ENCODE results near the gene CDH23. TPM values are rescaled to one million over a fixed set of nuclear protein-coding genes. Genes with fewer than 3 reads are reported as not detected.

CDH23 gene
- total and polyA plus RNA-seq, 2 of the 8 experiments (the other 6 are each of a cell fraction or from before 2014, with no cell fraction given) = 1.9 to 4.9 TPM

- Histone ChIP-seq H2BK12ac (ENCODE audit: low read depth, low read length) (no peak overlapping the region), H3K79me1 (ENCODE audit: low read depth, low read length) (no peaks in the 10 kb centered on the region)
- POLR2A ChIA-PET (ENCODE audit: partially characterized antibody) = no interaction called here
- TF ChIP-seq FOSL1 (IDR thresholded peaks at IDR 0.05; ENCODE audit: insufficient read depth, low read depth, low read length) = no peak
- no peak for TF ChIP-seq NANOG (IDR thresholded peaks at IDR 0.05; ENCODE audit: insufficient read depth, low read depth, low read length, poor library complexity, severe bottlenecking)
- no peak for TF ChIP-seq ATF3 (IDR thresholded peaks at IDR 0.05; ENCODE audit: insufficient read depth, low read depth, low read length)
- no peak for TF ChIP-seq SIN3A (conservative IDR thresholded peaks at IDR 0.05 in 1 of 2, IDR thresholded peaks at IDR 0.05 in 1 of 2; ENCODE audit: low read depth in 1 of 2, low read length in 2 of 2)
- no peak for TF ChIP-seq JUND (IDR thresholded peaks at IDR 0.05; ENCODE audit: low read length)
- TF ChIP-seq RNF2 (IDR thresholded peaks at IDR 0.05; ENCODE audit: borderline replicate concordance, low read depth, low read length, missing control alignments, poor library complexity, severe bottlenecking) = no peak
- TF ChIP-seq TEAD4 (IDR thresholded peaks at IDR 0.05; ENCODE audit: low read depth, low read length) = no peak
- TF ChIP-seq SIRT6 (IDR thresholded peaks at IDR 0.05; ENCODE audit: low read length) = no peak
- no peak for TF ChIP-seq GABPA (IDR thresholded peaks at IDR 0.05; ENCODE audit: borderline replicate concordance, insufficient read depth, low read length)
- no peak for TF ChIP-seq CREB1 (IDR thresholded peaks at IDR 0.05)
- TF ChIP-seq SIX5 (IDR thresholded peaks at IDR 0.05; ENCODE audit: low read depth, low read length) = no peak
- TF ChIP-seq RXRA (IDR thresholded peaks at IDR 0.05; ENCODE audit: insufficient read depth, low read depth, low read length) = no peak
- no peak for TF ChIP-seq MAFK (IDR thresholded peaks at IDR 0.05; ENCODE audit: low read depth, low read length)
- no peak for TF ChIP-seq TBP (IDR thresholded peaks at IDR 0.05; ENCODE audit: low read depth, low read length)
Measured at GRCh38 chr10:71579668-71580067, 182.9 kb downstream of the CDH23 start.

More at GRCh38 chr10:71579668-71580067, 182.9 kb downstream of the CDH23 start:
- FAIRE-seq = no peak
- Histone ChIP-seq H3K23ac (ENCODE audit: insufficient read length) (no peak overlapping the region), H3K4me1 (replicated peaks in 1 of 4; ENCODE audit: control insufficient read depth in 3 of 4, insufficient read depth in 4 of 4, low read length in 3 of 4) (peaks cover under 1 to 23% (median 15%) of the 10 kb centered on the region in 4 experiments), H3K4me3 (ENCODE audit: extremely low read depth in 1 of 4, insufficient read depth in 2 of 4, low read depth in 3 of 4, low read length in 4 of 4) (no peak overlapping the region), H3K18ac (ENCODE audit: extremely low read depth, low read length) (no peak overlapping the region), H3K9ac (replicated peaks in 1 of 4; ENCODE audit: extremely low read depth in 1 of 4, low read depth in 3 of 4, low read length in 3 of 4) (no peak overlapping the region), H3K79me2 (ENCODE audit: control insufficient read depth in 1 of 2, insufficient read depth in 2 of 2, low read length in 2 of 2) (no peaks in the 10 kb centered on the region), H3K27ac (ENCODE audit: low read depth, low read length) (no peak overlapping the region), H3K4ac (replicated peaks; ENCODE audit: insufficient read length, low read depth, low read length) (no peak overlapping the region), H4K5ac (ENCODE audit: insufficient read length, low read depth, low read length) (no peak overlapping the region), H3K4me2 (ENCODE audit: insufficient read depth in 1 of 2, low read depth in 2 of 2, low read length in 2 of 2) (no peak overlapping the region), H2BK120ac (replicated peaks; ENCODE audit: low read depth, low read length) (no peak overlapping the region), H3K9me3 (ENCODE audit: insufficient read depth in 2 of 2, low read depth in 1 of 2, low read length in 1 of 2) (no peaks in the 10 kb centered on the region), H3K36me3 (ENCODE audit: control insufficient read depth in 2 of 4, insufficient read depth in 4 of 4, low read length in 3 of 4) (no peaks in the 10 kb centered on the region), H4K20me1 (replicated peaks in 1 of 2; ENCODE audit: control insufficient read depth in 1 of 2, insufficient read depth in 2 of 2, low read length in 2 of 2) (no peaks in the 10 kb centered on the region), H3K27me3 (replicated peaks in 1 of 4; ENCODE audit: control insufficient read depth in 3 of 4, extremely low read depth in 1 of 4, insufficient read depth in 3 of 4, low read length in 3 of 4) (no peaks in the 10 kb centered on the region), H2BK5ac (ENCODE audit: low read depth, low read length) (no peak overlapping the region), H2BK15ac (ENCODE audit: low read length) (no peak overlapping the region), H2BK20ac (ENCODE audit: low read length) (no peak overlapping the region), H2AFZ (ENCODE audit: low read length) (no peak overlapping the region), H4K91ac (replicated peaks; ENCODE audit: insufficient read length, low read length) (no peak overlapping the region), H3K14ac (ENCODE audit: insufficient read length) (no peak overlapping the region), H2AK5ac (ENCODE audit: low read depth, low read length) (no peak overlapping the region), H3K56ac (replicated peaks; ENCODE audit: insufficient read length, low read depth, low read length) (no peak overlapping the region), H3K23me2 (ENCODE audit: low read depth, low read length) (no peaks in the 10 kb centered on the region), H4K8ac (ENCODE audit: extremely low read depth, insufficient read depth, low read length) (no peak overlapping the region; the same call in 1 of the 2 replicates)
- 87% methylated on average over 5 of the region's 5 CpGs; no CpG with 5 or more reads in 1 of the 2 experiments for WGBS, 2 experiments (ENCODE audit: extremely low coverage in 1 of 2, insufficient coverage in 1 of 2, insufficient read length in 1 of 2, insufficient replicate concordance in 2 of 2, low coverage in 1 of 2, low lambda C conversion rate in 2 of 2, missing lambda C conversion rate in 1 of 2)
- CTCF ChIA-PET (ENCODE audit: partially characterized antibody) = interaction anchor here (0.7 to 16.0 kb wide), 4 partner anchors 13 to 235 kb away, joined by 3 to 161 read pairs (median 3); no protein-coding TSS in a partner anchor
- DNase-seq (ENCODE audit: low read depth in 1 of 2, low spot score in 2 of 2) = no peak
